Fibroblast of skin of scalp (primary cell): ENCODE data around the gene TPSAB1.
"Not testable (repeated sequence)": the region's sequence is repeated elsewhere in the genome, so short reads cannot be mapped to it uniquely, and the experiment has no call there.

ENCODE experiments used
- DNase-seq: peaks from one replicate; pipeline ENCODE4 v3.0.0-alpha.2; 2013

Gene TPSAB1

DNA sequence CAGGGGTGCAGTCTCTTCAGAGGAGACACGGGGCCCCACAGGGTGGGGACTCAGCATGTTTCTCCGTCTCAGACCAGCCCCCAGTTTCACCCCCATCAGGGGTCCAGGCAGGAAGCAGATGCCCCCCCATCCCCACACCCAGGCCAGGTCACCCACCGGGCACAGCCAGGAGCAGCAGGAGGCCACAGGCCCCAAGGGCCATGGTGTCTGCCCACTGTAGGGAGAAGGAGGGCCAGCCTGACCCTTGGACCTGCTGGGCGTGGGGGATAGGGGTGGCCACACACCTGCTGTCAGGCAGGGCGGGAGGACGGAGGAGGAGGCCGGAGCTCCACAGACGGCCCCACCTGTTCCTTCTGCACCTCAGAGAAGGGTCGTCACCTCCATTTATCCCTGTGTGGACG, 15.5 kb upstream of the TPSAB1 start, which contains the start of gene TPSG1:
TPSG1 (minus strand) TSS at position 218 of the 401 bp plus-strand sequence; CDS start at position 202, 16 bp downstream.
- no peak for DNase-seq

- not testable (repeated sequence) for DNase-seq
These were observed 14.7 kb upstream of the TPSAB1 start for GRCh38 chr16:1225728-1226311.

- DNase-seq = not testable (repeated sequence)
These were observed 13.8 kb upstream of the TPSAB1 start for GRCh38 chr16:1226692-1227091.

- DNase-seq = not testable (repeated sequence)
These were observed 12.3 kb upstream of the TPSAB1 start for GRCh38 chr16:1228227-1228626.

DNA sequence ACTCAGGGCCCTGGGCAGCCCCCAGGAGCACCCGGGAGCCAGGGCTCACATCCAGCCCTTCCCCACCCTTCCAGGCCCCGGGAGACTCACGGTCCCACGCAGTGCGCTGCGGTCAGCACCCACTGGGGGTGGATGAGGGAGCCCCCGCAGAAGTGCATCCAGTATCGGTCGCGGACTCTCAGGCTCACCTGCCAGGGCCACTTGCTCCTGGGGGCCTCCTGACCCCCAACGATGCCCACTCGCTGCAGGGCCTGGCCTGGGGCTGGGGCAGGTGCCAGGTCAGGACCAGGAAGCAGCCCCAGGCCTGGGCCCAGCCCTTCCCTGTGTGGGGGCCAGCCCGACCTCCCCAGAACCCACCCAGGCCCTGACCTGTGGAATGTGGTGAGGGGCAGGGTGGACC, 11.0 kb upstream of the TPSAB1 start:
- not testable (repeated sequence) for DNase-seq

- DNase-seq = not testable (repeated sequence)
These were observed 10.4 kb upstream of the TPSAB1 start, which contains the start of gene TPSB2 for GRCh38 chr16:1230084-1230470. Gene TPSB2, minus strand, starts transcription at chr16:1230184. Its CDS starts 233 bp downstream, at chr16:1229951.

DNA sequence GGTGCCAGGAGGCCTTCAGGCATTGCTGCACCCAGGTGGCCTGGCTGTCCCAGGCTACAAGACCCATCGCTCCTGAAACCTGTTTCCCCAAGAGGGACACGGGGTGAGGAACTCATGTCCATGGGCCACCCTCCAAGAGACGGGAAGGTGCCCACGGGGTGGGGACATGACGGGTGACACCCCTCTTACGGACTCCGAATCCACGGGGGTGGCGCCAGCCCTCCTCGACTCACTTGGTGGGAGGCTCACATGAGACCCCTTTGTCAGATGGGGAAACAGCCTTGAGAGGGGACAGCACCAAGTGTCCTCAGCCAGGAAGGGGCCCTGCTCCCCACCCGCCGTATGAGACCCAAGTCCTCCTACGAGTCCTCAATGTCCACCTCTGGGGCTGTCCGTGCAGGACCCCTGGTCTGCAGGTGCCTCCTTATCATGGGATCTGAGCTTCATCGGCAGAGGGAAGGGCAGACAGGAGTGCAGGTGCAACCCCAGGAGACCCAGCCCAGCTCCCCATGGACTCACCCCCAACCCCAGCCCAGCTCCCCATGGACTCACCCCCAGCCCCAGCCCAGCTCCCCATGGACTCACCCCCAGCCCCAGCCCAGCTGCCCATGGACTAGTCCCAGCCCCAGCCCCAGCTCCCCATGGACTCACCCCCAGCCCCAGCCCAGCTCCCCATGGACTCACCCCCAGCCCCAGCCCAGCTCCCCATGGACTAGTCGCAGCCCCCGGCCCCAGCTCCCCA, 9.9 kb upstream of the TPSAB1 start:
- DNase-seq = not testable (repeated sequence)

DNA sequence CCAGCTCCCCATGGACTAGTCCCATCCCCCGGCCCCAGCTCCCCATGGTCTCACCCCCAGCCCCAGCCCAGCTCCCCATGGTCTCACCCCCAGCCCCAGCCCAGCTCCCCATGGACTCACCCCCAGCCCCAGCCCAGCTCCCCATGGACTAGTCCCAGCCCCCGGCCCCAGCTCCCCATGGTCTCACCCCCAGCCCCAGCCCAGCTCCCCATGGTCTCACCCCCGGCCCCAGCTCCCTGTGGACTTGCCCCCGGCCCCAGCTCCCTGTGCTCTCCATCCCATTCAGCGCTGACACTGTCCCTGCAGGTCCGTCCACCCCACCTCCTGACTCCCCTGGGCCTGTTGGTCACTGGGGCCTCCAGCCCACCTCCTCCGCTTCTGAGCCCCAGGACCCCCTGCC, 9.2 kb upstream of the TPSAB1 start:
- DNase-seq = not testable (repeated sequence)

GRCh38 chr16:1232049-1232748, 8.3 kb upstream of the TPSAB1 start:
- DNase-seq = not testable (repeated sequence)

DNA sequence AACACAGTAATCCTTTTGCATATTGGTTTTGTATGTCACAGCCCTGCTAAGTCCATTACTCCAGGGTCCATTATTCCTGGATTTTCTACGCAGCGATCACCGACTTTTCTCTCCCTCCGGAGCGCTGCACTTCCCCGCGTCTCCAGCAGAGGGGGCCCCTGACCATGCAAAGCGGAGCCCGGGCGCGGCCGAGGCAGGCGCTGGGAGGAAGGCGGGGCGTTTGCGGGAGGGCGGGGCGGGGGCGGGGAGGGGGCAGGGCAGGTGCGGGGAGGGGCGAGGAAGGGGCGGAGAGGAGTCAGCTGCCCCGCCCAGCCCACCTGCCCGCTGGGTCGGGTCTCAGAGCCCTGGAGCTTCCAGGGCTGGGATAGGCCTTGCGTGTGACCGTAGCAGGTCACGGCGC, 3.8 kb upstream of the TPSAB1 start:
- not testable (repeated sequence) for DNase-seq

DNA sequence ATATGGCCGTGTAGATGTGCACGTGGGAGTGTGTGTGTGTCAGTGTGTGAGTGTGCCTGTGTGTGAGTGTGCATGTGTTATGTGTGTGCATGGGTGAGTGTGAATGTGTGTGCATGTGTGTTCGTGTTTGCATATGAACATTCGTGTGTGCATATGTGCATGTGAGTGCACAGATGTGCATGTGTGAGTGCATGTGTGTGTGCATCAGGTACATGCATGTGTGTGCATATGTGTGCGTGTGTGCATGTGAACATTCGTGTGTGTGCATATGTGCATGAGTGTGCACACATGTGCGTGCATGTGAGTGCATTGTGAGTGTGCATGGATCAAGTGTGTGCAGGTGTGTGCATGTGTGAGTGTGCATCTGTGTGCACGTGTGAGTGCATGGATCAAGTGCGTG, 2.5 kb upstream of the TPSAB1 start:
- DNase-seq = no peak

GRCh38 chr16:1238909-1239308, 1.6 kb upstream of the TPSAB1 start:
- not testable (repeated sequence) for DNase-seq

- not testable (repeated sequence) for DNase-seq
These were observed 930 bp upstream of the TPSAB1 start for GRCh38 chr16:1239575-1239974.

- not testable (repeated sequence) for DNase-seq
These were observed 576 bp downstream of the TPSAB1 start for GRCh38 chr16:1241081-1241480.

DNA sequence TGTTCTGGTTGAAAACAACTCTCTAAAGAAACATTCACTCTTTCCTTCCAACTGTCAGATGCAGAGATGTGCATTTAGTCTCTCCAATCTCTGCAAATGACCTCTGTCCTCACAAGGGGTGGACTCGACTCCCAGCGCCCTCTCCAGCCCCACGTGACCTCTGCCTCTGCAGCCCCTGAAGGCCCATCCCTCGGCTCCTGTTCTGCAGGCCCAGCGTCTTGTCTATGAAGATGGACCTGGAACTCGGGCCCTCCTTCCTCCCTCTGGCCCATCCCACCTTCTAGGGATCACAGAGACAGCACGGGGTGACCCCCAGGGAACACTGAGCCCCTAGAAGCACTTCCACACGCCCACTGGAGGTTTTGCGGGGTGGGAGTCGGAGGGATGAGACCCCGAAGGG, 2.9 kb downstream of the TPSAB1 start:
- DNase-seq = not testable (repeated sequence)

DNA sequence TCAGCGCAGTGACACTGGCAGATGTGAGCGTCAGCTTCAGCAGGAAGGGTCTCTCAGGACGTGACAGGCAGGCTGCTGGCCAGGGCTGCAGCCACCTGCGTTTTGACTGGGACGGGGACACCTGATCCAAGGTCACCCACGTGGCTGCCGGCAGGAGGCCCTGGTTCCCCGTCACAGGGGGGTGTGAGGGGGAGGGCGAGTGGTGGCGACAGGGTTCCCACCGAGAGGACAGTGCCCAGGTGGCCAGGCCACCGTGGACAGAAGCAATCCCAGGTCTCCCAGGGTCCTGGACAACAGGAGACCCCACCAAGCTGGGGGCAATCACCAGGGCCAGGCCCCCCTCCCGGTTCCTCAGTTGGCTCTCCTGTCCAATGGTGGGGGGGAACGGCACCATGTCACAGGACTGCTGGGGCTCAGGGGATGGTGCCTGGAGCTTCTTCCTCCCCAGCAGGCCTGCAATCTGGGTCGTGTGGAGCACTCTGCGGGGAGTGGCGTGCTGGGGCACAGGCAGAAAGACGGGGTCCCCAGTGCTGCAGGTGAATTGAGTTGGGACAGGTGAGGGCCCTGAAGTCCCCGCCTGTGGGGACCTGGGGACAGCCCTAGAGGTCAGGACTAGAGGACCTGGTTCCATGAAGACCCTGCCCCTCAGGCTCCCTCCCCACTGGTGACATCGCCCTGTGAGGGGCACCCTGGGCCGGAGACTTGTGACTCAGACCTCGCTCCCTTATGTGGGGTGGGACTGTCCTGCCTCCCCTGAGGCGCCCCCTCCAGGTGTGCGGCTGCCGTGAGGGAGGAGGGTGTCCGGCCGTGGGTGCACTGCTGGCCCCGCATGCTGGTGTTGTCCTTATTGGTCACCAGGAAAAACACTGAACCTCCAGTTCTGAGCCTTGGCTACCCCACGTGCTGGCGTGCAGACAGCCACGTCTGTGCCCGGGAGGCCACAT, 3.7 kb downstream of the TPSAB1 start:
- not testable (repeated sequence) for DNase-seq

DNA sequence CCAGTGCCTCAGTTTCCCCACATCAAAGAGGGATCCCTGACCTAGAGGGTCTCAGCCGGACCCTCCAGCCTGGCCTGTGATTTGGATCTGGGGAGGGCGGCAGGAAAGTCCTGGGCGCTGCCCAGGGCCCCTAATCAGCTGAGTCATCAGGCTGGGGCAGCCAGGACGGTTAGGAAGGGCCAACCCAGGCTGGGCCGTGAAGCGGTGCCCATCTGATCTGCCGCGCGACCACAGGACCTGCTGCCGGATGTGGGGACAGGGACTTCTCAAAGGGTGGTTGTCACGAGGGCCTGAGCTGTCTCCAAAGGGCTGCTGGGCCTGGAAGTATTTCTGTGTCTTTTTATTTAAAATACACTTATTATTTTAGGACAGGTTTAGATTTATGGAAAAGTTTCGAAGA, 4.4 kb downstream of the TPSAB1 start:
- DNase-seq = no peak

DNA sequence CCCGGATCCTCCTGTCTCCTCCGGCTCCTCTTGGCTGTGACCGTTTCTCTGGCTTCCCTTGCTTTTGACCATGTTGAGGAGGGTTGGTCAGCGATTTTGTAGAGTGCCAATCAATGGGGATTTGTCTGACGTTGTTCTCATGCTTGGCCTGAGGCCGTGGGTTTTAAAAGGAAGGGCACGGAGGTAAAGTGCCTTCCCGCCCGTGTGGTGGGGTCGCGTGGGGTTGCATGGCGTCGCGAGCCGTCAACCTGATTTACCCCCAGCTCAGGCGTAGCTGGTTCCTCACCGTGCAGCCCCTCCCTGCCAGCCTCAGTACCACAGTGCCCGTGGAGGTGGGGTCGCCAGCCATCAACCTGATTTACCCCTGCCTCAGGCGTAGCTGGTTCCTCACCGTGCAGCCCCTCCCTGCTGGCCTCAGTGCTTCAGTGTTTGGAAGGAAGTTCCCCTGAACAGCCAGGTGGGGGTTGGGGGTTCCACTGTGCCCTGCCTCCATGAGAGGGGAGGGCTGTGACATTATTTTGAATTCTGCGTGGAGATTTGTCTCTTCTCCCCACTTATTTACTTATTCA, 5.0 kb downstream of the TPSAB1 start:
- no peak for DNase-seq

- not testable (repeated sequence) for DNase-seq
These were observed 7.5 kb downstream of the TPSAB1 start for GRCh38 chr16:1247903-1248537.

GRCh38 chr16:1249031-1249755, 8.7 kb downstream of the TPSAB1 start:
- DNase-seq = not testable (repeated sequence)
